Ramos (cell line): ENCODE measurements around the gene TMIE.

Experiments used
- in situ Hi-C: fragments of 300-500 bp; cut with MboI; formaldehyde crosslinking; loops from one replicate; pipeline ENCODE4 v1.14.3; 2022; ENCODE audit warnings: low sequenced_read_pairs; ENCODE audit not compliant: unreplicated experiment

The TMIE gene

GRCh38 chr3:46705751-46706552, 4.8 kb downstream of the TMIE start:
- in situ Hi-C loops = loop anchor here (25.0 kb wide), 1 partner anchor 306 kb away; no protein-coding TSS in a partner anchor

GRCh38 chr3:46706771-46707582, 5.8 kb downstream of the TMIE start:
- in situ Hi-C loops = loop anchor here (25.0 kb wide), 1 partner anchor 305 kb away; no protein-coding TSS in a partner anchor

GRCh38 chr3:46707601-46708011, 6.4 kb downstream of the TMIE start:
- in situ Hi-C loops = loop anchor here (25.0 kb wide), 1 partner anchor 305 kb away; no protein-coding TSS in a partner anchor

- in situ Hi-C loops = loop anchor here (25.0 kb wide), 1 partner anchor 304 kb away; no protein-coding TSS in a partner anchor
Measured at GRCh38 chr3:46708401-46709156, 7.4 kb downstream of the TMIE start.

- in situ Hi-C loops = loop anchor here (25.0 kb wide), 1 partner anchor 303 kb away; no protein-coding TSS in a partner anchor
Measured at GRCh38 chr3:46709157-46709654, 8.0 kb downstream of the TMIE start.

- in situ Hi-C loops = loop anchor here (5.0 to 25.0 kb wide), 3 partner anchors 188 to 655 kb away; no protein-coding TSS in a partner anchor
Measured at GRCh38 chr3:46709721-46710120, 8.5 kb downstream of the TMIE start.

- in situ Hi-C loops = loop anchor here (5.0 to 25.0 kb wide), 3 partner anchors 187 to 655 kb away; no protein-coding TSS in a partner anchor
Measured at GRCh38 chr3:46710229-46710628, 9.0 kb downstream of the TMIE start.

GRCh38 chr3:46710671-46711295, 9.6 kb downstream of the TMIE start:
- in situ Hi-C loops = loop anchor here (5.0 to 25.0 kb wide), 3 partner anchors 187 to 654 kb away; no protein-coding TSS in a partner anchor

- in situ Hi-C loops = loop anchor here (5.0 to 25.0 kb wide), 3 partner anchors 186 to 653 kb away; no protein-coding TSS in a partner anchor
Measured at GRCh38 chr3:46711305-46711704, 10.1 kb downstream of the TMIE start.

- in situ Hi-C loops = loop anchor here (5.0 to 25.0 kb wide), 3 partner anchors 186 to 653 kb away; no protein-coding TSS in a partner anchor
Measured at GRCh38 chr3:46711760-46712159, 10.6 kb downstream of the TMIE start.

- in situ Hi-C loops = loop anchor here (5.0 to 25.0 kb wide), 3 partner anchors 185 to 652 kb away; no protein-coding TSS in a partner anchor
Measured at GRCh38 chr3:46712191-46713049, 11.2 kb downstream of the TMIE start.

- in situ Hi-C loops = loop anchor here (5.0 to 25.0 kb wide), 3 partner anchors 184 to 652 kb away; no protein-coding TSS in a partner anchor
Measured at GRCh38 chr3:46713050-46713897, 12.1 kb downstream of the TMIE start.

GRCh38 chr3:46713898-46714552, 12.8 kb downstream of the TMIE start:
- in situ Hi-C loops = loop anchor here (5.0 to 25.0 kb wide), 3 partner anchors 183 to 651 kb away; no protein-coding TSS in a partner anchor

GRCh38 chr3:46714728-46715506, 13.7 kb downstream of the TMIE start:
- in situ Hi-C loops = loop anchor here (5.0 to 25.0 kb wide), 3 partner anchors 182 to 650 kb away; no protein-coding TSS in a partner anchor

GRCh38 chr3:46715507-46716175, 14.4 kb downstream of the TMIE start:
- in situ Hi-C loops = loop anchor here (10.0 to 25.0 kb wide), 2 partner anchors 297 to 649 kb away; no protein-coding TSS in a partner anchor
